GM21360 (cell line): ENCODE results near the gene HOXA6.

ENCODE experiments used
- ATAC-seq: cut with Tn5 transposase; IDR thresholded peaks from one replicate; pipeline ENCODE4 v1.9.1; 2021; ENCODE audit warnings: mild to moderate bottlenecking, moderate library complexity; ENCODE audit not compliant: unreplicated experiment

HOXA6 gene

DNA sequence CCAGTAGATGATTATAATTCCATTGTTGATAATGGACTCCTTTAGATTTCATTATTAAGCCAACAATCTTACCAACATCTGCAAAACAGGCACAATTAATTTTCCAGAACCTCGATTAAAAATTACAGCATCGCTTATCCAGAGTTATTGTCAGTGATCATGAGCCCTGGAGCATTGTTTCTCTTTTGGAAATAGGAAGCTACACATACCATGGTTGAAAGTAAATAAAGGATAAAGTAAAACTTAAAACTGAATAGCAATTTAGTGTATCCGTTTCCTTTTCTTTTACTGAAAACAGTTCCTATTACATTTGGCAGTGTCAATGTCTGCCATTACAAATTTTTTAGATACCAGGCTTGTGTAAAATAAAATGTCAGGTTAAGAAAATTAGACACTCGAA, 35.2 kb downstream of the HOXA6 start:
- ATAC-seq: no peak

DNA sequence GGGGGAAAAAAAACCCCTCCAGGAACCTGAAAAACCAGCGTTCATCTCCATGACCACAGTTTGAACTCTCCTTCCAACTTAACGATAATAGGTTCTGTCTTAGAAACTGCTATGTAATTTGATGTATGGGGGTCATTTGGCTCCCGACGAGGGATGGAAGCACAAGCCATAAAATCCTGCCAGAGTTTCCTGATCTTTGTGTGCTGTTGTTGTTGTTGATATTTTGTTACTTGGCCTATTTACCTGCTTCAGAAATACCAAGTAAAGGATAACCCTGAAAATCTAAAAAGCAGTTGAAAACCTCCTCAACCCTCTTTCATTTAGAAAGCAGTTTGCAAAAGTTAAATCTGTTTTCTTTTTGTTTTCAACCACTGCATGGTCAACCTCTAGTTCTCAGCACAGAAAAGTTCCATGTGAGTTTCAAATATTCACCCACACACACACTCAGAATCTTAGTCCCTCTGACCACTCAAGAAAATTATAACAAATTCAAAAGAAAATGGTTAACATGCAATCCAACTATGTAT, 35.8 kb downstream of the HOXA6 start:
- no peak for ATAC-seq

DNA sequence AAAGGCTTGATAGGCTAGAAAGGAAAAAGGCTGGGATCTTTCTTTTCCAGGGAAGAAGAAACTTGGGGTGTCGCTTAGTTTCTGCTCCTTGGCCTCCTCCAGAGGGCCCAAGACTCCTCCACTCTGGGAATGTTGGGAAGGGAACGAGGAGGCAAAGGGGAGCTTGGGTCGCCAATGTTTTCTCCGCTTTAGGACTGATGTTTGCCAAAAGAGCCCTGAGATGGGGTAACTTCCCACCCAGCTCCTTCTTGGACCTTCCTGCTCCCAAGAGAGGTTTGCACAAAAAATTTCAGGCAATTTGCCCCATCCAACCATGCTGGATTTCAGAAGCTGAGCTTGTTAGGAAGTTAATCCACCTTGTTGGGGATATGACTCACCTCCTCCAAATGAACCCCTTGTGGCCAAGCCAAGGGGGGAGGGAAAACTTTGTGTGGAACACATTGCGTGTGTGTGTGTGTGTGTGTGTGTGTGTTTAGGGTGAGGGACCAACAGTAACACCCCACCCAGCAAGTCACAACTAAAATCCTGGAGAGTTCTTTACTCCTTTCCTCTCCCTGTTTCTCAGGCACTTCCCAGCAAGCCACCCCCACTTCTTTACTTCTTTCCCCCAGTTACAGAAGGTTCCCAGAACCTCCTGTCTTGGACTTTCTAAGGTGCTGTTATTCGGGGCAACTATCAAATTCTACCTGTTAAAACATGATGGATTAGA, 36.4 kb downstream of the HOXA6 start:
- no peak for ATAC-seq

DNA sequence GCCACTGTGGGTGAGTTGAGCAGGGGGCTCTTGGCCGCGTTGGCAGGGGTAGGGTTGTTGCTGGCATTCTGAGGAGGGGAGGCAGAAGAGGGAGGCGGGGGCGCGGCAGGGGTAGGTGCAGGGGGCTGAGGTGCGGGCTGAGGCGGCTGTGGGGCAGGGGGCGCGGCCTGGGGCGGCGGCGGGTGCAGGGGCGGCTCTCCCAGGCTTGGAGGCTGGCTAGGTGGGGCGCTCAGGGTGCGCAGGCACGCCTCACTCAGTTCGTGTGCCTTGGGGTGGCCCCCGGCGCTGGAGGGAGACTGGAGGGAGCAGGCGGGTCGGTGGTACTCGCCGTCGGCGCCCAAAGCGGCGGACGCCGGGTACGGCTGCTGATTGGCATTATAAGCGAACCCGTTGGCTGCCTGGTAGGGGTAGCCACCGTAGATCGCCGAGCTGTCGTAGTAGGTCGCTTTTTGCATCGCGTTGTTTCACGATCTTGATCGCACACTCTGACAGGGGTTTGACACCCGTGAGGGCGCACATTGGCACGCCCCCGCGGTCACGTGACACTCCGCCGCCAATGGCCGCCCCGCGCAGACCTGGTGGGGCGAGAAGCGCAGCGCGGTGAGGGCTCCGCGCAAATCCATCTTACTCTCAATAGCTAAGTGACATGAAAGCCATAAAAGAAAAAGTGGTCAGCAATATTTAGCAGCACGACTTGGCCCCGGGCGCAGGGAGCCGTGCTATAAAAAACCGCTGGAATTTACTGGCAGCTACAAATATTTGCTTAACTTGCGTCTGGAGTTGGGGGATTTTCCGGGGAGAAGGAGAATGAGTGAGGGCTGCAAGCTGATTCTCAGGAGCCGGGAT, 37.2 kb downstream of the HOXA6 start:
- ATAC-seq: no peak

DNA sequence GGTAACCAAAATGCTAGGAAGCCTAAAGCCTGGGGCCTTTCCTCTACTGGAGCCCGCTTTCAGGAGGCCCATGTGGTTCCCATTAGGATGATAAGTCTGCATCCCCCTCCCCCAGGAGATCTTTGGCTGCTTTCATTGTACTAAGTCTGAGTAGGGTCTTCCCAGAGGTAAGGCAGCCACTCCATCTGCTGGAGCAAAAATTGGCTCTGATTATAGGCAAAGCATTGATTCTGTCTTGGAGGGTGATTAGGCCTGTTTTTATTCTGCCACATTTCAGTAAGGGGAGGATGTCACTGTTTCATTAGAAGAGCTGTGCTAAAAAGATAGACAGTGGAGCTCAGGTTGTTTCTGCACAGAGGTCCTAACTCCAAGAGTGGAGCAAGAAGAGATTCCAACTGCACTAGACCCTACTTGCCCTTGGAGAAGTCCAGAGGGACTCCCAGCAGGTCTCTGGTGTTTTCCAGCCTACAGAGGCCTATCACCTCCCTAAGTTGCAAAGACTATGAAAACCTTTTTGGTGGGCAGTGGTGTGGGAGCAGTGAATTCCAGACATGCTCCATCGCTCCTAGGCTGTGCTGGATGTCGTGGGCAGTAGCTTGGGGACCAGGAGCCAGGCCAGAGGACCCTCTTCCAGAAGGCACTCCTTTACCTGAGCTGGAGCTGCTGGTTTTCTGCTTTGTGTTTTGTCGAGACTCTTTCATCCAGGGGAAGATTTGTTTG, 37.9 kb downstream of the HOXA6 start:
- no peak for ATAC-seq

DNA sequence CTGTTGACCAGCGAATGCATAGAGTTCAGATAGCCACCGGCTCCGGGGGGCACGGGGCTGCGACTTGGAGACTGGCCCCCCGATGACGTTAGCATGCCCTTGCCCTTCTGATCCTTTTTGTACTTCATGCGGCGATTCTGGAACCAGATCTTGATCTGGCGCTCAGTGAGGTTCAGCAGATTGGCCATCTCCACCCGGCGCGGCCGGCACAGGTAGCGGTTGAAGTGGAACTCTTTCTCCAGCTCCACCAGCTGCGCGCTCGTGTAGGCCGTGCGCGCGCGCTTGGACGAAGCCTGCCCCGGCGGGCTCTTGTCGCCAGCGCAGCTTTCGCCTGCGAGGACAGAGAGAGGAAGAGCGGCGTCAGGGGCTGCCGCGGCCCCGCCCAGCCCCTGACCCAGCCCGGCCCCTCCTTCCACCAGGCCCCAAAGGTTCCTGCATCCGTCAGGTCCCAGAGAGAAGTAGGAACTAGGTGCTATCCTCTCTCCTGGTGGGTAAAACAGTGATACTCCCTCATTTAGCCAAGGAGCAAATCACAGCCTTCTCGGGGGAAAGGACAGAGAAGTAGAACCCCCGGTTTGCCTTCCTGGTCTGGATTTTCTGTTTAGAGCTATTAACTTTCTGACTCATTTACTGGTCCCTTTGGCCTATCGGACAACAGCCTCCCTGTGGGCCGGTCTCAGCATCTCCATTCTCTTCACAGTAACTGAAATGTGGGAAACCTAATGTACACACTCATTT, 39.0 kb downstream of the HOXA6 start:
- no peak for ATAC-seq

DNA sequence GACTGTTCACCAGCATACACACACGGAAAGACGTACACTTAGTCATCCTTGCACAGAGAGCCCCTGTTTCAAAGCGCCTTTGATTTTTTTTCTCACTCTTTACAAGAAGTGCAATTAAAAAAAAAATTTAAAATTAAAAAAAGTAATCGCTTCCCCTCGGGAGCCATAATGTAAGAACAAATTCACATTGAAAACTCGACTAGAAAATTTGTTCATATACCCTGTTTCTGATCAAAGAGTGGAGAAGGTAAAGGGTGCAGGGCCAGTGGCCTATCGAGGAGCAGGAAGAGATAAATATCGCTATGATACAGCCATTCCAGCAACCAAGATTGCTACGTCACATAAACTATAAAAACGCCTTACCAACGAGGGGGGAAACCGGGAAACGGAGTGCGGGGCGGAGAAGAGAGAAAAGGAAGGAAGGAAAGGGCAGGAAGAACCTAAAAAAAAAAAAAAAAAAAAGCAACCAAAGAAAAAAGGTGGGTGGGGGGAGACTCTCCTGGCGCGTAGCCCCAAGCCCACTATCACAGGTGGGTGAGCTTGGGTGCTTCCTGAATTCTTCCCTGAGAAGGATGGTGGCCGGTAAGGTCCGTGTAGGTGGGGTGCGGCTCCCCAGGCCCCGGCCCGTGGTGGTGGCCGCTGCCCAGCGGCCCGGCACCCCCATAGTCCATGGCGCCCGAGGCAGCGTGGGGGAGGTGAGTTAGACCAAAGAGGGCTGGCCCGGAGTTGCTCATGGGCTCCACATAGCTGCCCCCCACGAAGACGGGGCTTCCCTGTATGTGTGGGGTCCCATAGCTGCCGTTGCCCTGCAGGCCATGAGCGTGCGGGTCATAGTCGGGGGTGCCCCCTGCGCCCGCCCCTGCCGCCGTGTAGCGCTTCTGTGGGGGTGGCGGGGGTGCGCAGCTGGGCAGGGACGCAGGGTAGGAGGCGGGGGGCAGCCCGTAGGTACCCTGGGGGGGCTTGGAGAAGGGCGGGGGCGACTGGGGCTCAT, 39.9 kb downstream of the HOXA6 start:
- no peak for ATAC-seq

DNA sequence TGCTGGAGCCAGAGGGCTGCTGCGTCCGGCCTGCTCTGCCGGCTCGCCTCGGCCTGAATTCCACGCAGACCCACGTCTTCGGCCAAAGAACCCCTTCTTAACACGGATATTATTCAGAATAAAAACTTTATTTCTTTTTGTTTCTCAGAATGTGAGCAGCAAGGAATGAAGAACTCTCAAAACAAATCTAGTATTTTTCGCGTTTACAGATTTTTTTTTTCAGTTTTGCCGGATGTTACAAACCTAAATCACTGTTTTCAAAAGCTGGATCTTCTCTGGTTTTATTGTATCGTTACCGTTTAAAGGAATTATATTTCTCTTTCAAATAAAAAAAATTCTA, 40.7 kb downstream of the HOXA6 start:
- no peak for ATAC-seq

DNA sequence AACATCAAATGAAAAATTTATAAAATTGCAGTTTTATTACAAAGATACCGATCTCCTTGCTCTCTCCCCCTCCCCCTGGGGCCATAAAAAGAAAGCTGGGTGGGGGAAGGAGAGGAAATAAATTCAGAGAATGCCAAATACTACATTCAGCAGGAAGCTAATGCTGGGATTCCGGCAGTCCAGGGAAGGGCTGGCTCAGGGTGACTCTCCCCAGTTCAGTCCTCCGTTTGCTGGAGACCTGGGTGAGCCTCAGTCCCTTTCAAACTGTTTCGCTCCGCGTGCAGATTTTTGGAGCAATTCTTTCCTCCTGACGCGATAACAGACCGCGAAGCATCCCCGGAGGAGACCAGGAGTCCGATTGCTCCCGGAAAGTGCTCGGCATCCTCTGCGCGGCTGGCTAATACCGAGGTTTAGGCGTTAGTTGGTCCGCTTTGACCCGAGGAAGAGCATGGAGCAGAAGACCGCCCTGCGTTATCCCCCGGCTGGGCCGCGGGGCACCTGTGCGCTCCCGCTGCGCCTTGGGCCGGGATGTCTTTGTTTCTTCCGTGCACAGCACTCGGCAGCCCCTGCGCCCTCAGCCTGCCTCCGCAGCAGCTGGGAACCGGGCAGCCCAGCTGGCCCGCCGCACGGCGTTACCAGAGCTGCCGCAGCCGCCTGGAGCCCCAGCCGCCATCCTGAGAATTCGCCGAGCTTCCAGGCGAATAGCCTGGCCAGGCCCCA, 41.2 kb downstream of the HOXA6 start:
- no peak for ATAC-seq

DNA sequence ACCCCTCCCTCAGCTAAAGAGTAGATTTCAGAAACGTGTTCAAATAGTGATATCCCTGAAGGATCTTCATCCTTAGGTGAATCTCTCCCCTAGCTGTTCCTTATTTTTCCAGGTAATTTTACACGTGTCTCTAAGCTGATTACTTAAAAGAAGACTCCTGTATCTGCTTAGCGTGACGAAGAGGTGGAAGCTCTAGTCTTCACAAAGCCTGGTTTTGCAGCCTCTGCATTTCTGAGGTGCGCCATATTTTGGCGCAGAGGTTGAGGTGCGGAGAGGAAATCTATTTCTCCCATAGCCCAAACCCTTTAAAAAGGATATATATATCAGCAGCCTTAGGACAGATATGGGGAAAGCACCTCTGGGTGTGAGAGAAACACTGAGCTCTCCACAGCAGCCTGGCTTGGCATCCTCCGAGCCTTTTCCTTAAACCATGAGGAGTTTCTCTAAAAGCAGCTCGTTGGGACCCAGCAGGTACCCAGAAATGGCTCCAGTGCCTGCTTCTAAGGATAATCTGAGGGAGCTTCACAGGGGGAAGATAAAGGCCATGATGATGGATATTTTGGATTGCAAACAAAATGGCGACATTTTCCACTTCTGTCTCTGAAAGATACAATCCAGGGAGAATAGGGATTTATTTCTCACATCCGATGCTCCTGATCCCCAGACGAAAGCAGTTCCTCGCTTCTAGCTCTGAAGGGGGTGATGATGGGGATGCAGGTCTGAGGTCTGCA, 42.1 kb downstream of the HOXA6 start:
- no peak for ATAC-seq

DNA sequence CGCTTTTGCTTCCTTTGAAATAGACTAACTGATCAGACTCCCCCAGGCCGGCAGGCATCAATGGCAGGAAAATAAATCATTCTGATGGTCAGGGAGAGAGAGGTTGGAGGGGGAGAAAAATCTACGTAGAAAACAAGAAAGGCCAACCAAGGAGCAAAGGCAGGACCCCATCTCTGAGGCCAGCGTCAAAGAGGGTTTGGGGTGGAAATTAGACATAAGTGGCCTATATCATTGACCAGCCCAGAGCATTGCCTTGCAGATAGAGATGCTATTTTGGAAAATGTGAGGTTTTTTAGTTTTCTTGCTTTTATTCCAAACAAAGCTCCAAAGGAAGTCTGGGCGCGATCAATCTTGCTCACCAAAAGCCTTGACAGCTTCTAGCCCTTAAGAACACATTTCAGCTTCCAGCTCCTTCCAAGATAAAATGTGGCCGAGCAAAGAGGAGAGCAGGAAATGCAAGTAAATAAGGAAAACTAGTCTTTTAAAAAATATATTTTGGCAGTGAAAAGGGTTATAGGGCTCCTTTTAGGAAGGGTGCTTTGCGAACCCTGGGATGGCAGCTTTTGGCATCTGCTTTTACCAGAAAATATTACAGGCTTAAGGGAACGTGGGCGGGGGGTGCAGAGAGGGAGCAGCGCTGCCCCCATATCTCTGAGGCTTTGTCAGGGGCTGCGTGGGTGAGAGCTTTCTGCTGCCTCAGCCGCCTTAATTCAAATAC, 43.1 kb downstream of the HOXA6 start:
- ATAC-seq: no peak

DNA sequence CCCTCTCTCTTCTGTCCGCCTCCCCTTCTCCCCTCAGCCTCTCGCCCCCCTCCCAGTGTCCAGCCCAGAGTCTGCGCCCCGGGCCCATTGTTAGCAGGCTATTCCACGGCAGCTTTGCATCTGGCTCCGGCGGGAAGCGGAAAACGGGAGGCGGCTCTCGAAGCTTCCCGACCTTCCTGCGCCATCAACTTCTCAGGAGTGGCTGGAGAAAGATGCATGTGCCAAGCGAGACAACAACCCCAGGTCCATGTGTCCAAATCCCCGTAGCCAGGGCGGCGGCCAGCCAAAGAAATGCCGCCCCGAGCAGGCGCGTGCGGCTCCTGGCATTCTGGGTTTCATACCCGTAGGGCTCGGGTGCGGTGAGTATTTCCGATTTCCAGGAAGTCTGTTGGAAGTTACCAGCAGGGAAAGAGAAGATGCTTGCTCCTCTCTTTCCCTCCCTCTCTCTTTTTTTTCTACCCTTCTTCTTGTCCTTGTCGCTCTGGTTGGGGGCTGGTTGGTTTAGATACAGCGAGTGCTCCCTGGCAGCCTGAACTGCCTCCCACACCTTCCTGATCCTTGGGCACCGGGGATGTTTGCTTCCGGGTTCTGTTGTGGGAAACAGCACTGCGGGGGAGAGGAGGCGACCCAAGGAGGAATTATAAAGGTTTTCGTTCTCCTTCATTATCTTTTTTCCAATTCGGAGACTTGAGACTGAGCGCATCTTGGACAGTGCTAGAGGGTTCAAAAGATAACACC, 43.9 kb downstream of the HOXA6 start:
- ATAC-seq: no peak

DNA sequence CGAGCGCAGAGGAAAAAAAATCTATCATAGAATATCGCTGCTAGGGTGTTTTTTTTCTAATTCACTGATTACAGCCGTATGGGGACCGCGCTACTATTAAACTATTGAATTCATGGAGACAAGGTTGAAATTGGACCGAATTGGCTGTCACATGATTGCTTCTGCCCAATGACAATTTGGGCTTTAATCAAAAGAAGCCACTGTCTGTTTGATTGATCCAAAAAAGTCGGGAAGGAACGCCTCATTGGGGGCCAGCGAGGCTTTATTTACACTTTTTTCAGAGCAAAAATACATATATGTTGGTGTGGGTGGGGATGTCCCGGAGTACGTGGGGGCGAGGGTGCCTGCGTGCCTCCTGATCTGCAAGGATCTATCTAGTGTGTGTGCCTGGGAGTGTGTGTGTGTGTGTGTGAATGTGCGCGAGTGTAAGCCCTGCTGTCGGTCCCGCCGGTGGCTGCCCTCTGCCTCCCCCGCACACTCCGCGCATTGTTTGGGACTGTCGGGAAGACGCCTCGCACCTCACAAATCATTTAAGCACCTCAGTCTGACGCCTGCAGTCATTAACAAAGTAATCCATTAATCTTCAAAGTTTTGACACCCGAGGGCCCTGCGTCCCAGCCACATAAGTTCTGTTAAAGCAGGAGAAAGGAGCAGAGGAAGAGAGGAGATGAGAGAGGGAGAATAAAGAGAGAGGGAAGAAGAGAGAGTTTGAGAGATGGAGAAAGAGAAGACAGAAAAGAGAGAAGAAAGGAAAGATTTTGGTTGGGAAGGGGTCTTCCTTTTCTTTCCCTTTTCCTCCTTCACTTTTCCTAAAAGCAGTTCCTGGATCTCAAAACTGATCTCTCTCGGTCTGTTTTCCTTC, 44.8 kb downstream of the HOXA6 start, which contains the start of gene HOXA2:
Gene HOXA2, minus strand, starts transcription at position 103 of the 862 bp plus-strand sequence. CDS start 183 bp downstream, outside the sequence.
- ATAC-seq: no peak

DNA sequence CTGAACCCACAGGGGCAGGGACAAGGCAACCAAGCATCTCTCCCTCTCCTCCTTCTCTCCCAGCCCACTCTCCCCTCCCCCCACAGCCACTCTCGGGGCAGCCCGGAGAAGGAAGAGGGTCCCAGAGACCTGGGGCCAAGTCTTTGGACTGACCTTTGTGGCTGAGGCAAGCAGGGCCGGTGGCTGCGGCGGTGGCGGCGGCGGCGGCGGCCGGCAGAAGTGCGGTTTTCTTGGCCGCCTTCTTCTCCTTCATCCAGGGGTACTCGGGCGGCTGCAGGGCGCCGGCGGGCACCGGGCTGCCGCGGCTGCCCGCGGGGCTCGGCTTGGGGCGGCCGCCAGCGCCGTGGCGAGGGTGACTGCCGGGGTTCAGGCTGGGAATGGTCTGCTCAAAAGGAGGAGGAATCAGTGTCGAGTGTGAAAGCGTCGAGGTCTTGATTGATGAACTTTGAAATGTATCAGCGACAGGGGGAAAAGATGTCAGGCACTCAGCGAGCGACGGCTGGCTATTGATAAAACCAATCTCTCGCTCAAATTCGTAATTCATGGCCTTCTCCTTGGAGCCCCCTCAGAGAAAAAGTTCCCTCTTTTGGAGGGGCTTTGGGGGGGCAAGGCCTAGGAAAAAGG, 45.5 kb downstream of the HOXA6 start:
- ATAC-seq: no peak

DNA sequence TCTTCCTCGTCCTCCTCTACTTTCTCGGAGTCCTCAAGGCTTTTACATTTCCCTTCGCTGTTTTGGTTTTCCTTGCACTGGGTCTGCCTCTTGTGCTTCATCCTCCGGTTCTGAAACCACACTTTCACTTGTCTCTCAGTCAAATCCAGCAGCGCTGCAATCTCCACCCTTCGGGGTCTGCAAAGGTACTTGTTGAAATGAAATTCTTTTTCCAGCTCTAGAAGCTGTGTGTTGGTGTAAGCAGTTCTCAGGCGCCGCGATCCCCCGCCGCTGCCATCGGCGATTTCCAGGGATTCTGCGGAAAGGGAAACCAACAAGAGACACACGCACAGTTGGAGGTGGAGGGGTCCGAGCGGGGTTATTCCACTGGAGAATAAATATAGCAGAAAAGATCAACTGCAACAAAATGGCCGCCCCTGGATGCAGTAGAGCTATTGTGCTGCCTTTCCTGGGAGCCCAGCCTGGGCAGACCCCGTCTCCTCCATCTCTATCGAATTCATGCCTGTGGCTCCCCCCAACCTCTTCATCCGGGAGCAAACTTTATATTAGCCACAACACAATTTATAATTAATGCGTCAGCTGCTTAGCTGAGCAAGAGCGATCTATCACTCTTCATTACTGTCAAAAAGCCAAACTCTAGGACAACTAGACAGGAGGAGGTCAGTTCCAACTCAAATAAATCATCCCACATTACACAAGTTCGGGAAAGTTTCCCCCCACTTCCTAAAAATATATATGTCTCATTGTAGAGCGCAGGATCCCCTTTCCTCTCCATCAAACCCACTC, 46.2 kb downstream of the HOXA6 start:
- ATAC-seq: no peak
